Caki2 (cell line): ENCODE measurements around the gene CCDC190. TPM values are rescaled to one million over a fixed set of nuclear protein-coding genes. Genes with fewer than 3 reads are reported as not detected.

Source experiments
- total RNA-seq: library from RNA; depleted of rRNA; stranded (reverse); fragments of >200 nt; shearing (Covaris generic); gene quantifications from 2 replicates; pipeline ENCODE4 v1.2.3, GENCODE V29; 2014; ENCODE audit warnings: low replicate concordance; rRNA removed

Gene CCDC190
- total RNA-seq, 1 experiment from 2014 or later: not detected

Other genes with a start within 250 kb of the CCDC190 start
- not detected in 2 replicates for gene DDR2, start 228.7 kb downstream of the CCDC190 start, total RNA-seq
- 30.1 and 31.5 TPM in 2 replicates for gene HSD17B7, start 70.5 kb downstream of the CCDC190 start, total RNA-seq
- gene RGS4, start 208.2 kb upstream of the CCDC190 start, total RNA-seq: 1.8 and 2.8 TPM in 2 replicates